HG03439 (cell line): ENCODE results near the gene SLC39A1.
"Not testable (repeated sequence)": the region's sequence is repeated elsewhere in the genome, so short reads cannot be mapped to it uniquely, and the experiment has no call there.

Experiments used
- ATAC-seq: cut with Tn5 transposase; IDR thresholded peaks from one replicate; pipeline ENCODE4 v1.9.1; 2021; ENCODE audit warnings: mild to moderate bottlenecking, moderate library complexity; ENCODE audit not compliant: unreplicated experiment

SLC39A1 gene

DNA sequence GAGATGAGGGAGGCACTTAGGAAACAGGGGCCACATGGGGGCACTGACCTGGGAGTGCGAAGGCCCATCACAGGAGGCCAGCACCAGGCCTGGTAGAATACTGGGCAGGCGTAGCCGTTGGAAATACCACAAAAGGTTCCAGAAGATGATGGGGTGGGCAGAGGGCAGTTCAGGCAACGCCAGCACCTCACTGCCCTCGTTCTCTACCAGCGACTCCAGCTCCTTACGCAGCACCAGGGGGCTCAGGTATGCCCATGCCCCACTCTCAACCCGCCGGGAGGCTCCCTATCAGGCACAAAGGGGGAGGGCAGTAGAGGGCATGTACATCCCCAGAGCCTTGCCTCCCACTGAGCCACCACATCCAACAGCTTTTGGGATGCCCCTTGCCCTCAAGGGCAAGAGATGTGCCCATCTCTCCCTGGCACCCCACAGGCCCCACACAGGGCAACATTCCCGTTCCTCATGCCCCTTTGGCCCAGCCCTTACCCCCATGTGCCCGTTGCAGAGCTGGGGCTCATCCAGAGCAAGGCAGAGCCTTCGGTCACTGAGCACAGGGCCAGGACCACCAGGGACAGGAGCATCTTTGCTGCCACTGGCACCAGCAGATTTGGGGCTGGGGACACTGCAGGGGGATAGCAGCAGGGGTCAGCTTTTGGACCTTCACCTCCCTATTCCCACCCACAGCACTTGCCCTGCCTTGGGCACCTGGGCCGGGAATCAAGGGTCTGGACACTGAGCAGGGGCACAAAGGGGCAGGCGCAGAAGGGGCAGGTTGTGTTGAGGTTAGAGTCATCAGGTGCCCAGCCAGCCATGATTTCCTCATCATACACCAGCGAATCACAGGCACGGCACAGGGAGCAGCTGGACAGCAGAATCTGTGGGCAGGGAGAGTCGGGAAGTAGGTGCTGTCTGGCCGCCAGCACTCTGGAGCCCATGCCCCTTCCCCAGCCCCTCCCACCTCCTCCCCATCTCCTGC, 30.9 kb downstream of the SLC39A1 start:
- ATAC-seq = no peak

DNA sequence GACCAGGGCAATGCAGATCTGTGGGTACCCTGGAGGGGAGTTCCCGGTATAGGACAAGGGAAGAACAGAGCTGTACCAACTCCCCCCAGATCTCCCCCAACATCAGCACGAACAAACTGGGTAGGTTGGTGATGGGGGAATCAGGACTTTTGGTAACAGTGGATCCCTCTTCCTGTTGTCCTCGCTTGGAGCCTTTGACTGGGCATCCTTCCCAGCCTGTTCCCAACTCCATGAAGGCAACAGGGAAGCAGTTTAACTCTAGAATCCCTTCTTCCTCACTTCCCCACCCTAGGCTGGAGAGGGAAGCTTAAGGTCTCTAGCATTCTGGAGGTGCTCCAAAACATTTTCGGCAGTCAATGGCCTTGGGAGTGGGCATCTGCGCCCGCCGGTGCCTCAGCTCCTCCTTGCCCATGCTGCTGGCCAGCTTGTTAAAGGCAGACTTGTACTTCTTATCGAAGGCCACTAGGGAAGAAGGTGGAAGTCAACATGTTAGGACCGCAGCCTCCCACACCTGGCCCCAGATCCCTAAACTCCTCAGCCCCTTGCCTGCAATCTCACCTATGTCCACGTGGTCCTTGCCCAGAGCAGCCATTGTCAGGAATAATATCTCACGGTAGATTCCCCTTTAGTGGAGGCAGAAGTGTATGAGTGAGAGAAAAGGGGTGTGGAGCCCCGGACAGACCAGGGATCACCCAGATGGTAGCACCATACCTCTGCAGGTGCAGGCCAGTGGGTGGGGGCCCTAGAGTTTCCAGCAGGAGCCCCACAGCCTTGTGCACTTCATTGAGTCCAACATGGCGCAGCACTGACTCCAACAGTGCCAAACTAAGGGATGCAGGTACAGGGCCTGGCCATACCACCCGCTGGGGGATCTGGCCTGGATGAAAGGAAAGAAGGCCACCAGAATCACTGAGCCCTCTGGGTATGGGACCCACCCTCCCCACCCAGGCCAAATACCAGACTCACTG, 33.1 kb downstream of the SLC39A1 start:
- no peak for ATAC-seq

DNA sequence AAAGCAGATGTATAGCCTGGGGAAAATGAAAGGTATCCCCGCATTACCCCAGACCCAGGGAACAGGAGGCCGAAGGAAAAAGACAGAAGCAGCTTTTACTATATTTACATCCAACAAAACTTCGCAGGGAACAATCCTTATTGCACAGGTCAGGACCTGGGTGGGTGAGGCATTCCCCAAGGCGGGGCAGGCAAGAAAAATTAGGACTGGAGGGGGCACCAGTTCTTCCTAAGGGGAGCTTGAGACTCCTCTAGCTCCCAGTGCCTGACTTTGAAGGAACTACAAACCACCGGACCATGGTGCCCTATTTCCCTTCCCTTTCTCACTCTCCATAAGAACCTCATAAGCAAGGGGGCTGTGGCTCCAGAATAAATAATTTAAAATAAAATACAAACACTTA, 33.9 kb downstream of the SLC39A1 start:
- ATAC-seq = no peak

DNA sequence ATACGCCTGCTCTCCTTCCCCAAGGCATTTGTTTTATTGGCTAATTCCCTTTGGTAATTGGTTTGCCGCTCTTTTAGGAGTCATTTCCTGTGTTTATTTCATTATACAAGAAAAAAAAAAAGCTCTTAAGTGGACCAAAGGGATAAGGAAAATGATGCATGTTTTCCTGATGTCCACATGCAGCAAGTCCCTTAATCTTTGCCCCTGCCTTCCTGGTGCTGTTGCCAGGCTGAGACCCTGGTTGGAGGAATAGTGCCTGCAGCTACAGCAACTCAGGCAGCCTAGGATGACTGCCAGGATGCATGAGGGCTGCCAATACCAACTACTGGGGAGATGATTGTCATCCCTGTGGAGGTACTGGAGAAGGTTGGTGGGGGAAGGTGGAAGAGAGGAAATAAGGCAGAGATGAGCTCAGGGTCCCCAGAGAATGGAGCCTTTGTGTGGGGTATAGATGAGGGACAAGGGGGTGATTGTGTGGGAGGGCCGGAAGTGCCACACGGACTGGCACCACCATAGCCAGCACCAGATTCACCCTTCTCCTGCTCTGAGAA, 34.5 kb downstream of the SLC39A1 start:
- ATAC-seq = no peak

DNA sequence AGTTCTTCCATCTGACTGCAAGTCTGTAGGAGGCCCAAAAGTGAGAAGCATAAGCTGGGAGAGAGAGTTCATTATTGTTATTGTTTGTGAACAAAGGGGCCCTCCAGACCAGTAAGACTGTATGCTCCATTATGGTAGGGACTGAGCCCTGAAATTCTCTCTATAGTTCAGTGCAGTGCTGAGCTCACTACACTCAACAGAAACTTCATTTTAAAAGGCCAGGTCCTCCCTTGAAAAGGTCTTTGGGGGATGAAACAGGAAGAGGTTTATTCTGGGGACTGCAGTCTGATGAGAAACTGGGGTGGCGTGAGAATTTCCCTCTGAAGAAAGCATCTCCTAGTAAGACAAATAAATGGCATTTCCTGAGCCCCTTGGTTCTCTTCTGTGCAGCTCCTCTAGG, 35.1 kb downstream of the SLC39A1 start:
- ATAC-seq = no peak

DNA sequence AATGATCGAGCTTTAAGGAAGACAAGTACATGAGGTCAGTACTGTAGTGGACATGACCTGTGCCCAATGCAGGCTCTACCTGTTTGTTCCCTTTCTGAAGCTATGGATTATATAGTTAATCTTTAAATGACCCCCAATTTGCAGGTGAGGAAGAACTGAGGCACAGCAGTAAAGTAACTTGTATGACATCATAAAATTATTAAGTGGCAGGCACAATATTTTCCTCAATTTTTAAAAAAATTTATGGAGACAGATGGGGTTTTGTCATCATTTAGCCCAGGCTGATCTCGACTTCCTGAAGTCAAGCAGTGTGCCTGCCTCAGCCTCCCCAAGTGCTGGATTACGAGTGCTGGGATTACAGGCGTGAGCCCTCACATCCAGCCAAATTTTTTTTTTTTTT, 36.9 kb downstream of the SLC39A1 start:
- no peak for ATAC-seq

DNA sequence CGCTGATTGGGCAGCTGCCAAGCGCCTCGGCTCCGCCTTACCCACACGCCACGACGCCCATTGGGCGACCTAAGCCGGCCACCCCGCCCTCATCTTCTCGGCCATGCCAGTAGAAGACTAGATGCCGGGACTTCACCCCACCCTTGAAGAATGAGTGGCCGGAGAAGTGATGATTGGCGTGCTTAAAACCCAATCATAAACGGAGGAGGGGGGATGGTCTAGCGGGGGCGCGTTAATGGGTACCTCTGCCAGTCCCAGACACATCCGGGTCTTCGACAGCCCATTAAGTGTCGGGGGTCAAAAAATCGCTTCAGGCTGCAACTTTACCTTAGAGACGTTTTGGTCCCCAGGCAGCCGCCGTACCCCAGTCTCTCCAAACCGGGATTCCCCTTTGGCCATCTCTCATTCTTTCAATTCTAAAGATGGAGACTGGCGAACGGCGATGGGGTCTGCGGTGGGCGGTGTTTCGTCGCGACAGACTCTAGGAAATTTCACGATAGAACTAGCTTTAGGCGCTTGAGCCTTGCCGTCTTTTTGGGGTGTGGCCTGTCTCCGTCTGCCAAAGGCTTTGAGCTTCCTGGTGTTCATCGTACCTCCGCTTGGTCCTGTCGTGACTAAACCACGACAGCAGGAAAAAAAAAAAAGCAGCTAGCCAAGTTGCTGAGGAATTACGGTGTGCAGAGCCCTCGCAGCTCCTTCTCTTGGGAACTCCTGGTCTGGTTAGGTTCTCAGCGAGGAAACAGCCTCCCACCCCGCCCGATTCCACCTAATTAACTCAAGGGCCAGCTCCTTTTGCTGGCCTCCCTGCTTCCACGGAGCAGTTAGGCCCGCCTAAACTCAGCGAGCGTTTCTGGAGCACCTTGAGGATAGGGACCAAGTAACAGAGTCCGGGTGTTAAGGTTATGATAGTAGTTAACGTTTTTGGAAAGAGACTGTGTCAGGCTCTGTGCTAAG, 40.1 kb downstream of the SLC39A1 start, which contains the start of gene GATAD2B:
GATAD2B (minus strand) TSS at position 1 of the 954 bp plus-strand sequence. CDS start 94,625 bp downstream, outside the sequence.
- ATAC-seq = peak; percentile 93

DNA sequence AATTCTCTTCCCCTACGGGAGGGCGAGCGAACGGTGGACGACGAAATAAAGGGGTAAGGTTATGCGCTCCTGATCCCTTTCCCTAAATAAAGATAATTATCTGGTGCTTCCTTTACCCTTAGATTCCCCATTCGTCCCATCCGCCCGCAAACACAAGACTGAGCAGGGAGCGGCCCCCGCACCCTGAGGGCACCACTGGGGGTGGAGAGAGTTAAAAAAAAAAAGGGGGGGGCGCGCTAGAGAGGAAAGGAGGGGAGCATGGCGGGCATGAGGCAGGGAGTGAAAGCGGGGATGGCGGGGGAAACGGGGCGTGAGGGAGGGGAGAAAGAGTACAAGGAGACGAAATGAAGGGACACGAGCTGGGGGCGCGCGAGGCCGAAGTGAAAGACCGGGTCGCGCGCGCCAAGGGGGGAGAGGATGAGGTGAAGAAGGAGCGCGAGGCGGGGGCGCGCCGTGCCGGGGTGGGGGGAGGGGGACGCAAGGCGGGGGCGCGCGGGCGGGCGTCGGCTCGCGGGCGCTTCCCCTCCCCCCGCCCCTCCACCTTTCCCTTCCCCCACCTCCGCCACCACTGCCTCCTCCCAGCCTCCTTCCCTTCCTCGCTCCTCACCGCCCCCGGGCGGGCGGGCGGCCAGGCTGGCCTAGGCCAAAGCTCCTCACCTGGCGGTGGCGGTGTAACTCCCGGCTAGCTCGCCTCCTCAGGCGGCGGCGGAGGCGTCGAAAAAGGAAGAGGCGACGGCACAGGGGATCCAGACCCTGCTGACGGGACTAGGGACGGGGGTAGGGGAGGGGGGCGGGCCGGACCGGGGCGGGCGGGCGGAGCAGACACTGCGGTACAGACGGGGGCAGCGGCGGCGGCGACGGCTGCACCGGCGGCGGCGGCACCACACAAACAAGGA, 41.0 kb downstream of the SLC39A1 start:
- peak; percentile 34 for ATAC-seq

DNA sequence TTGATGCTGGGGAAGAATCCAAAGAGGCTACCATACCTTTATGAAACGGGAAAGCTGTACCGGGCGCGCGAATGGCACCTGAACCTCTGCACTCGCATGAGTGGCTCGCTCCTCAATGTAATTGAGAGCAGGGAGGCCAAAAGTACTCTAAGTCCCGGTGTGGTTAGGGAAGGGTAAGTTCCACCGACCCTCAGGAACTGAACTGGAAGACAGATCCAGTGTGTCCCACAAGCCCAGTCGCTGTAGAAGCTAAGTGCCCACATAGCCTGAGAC, 41.6 kb downstream of the SLC39A1 start:
- no peak for ATAC-seq

DNA sequence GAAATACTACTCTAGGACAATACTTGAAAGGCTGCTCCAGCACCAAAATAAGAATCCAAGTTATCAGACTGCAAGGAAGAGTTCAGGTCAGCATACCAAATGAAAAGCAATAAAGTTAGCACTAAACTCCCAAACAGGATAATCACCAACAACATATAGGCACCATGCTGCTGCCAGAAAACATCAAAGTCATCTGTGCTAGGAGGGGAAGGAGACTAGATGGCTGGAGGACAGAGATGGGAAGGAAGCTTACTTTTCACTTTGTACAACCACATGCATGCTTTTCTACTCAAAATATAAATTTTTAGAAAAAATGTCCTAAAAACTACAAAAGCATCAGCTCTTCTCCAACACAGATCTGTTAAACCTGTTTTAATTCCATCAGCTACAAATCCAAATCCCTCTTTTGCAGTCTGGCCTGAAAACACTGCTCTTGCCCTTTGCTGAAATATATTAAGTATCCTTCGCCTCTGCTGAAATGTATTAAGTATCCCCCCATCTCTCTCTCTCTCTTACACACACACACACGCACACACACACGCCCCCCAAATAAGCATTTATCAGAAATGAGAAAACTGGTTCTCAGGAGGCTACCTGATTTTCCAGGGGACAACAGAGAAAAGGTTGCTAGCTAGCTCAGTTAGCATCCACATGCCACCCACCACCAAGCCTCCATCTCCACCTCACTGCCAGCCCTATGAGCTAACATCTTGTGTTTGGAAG, 42.1 kb downstream of the SLC39A1 start:
- no peak for ATAC-seq

DNA sequence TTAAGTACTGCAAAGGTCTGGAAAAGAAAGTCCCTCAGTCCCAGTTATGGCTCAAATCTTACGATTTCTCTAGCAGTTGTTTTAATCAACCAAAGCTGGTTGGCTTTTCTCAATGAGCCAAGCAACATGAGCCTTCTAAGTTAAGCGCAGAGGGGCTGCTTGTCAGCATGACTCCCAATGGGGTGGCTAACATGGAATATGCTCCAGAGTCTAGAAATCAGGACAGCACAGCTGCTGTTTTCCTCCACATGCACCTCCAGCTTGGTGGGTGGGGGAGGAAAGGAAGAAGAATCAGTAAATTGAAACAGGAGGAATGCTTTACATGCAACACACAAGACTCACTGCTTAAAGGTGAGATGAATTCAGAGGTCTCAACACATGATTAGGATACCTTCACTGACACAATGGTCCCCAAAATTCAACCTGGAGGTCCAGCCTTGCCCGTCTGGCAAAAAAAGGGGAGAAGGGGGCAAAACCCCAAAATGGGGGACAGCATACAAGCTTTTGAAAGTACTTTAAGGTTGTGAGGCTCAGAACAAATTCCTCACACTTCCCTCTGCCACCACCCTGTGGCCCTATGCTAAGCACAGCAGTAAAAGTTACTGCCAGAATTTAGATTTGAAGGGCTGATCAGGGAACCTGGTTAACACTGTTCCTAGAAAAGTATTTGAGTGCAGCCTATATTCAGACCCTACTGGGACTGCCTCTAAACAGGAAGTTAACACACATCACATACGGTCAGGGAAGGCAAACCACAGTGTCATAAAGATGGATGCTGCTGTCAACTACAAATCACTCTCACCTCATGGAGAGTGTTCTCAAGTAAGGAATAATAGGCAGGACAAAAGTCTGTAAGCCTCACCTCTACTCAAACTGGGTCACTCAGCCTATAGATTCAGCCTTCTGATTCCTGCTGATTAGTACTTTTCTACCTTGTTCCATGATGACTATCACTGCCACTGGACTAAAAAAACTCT, 43.2 kb downstream of the SLC39A1 start:
- ATAC-seq = no peak

DNA sequence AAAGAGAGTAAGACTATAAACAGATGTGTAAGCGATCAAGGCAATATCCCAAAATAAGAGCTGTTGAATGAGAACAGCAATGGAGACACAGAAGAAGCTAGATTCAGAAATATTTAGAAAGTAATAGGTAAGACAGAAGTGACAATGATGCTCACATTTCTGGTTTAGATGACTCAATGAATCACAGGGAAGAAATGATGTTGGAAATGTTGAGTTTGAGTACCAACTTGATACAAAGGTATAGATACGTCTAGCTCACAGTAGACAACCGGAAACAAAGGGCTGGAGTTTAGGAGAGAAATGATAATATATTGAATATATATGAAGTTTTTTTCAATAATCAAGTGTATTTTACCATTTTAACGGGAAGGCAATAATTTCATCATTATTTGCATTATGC, 47.0 kb downstream of the SLC39A1 start:
- ATAC-seq = no peak

DNA sequence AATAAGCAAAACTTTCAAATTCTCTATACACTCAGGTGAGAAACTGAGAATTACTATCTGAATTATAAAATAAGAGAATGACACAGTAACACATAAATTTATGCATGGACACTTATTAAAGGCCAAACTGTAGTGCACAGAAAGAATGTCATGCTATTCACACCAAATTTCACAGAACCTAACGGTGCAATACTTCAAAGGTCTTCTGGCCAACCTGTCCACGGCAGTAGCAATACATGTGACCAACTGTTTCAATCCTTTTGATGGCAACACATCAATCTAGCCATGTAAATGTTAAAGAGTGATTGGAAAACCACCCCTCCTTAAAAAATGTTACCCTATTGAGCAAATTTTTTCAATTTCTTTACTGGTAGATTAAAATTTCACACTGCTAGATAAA, 51.0 kb downstream of the SLC39A1 start:
- no peak for ATAC-seq

DNA sequence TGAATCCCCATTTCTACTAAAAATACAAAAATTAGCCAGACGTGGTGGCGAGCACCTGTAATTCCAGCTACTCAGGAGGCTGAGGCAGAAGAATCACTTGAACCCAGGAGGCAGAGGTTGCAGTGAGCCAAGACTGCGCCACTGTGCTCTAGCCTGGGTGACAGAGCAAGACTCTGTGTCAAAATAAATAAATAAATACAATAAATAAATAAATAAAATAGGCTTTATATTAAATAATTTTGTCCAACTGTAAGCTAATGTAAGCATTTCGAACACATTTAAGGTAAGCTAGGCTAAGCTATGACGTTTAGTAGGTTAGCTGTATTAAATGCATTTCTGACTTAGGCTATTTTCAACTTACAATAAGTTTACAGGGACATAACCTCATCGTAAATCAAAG, 52.8 kb downstream of the SLC39A1 start:
- ATAC-seq = not testable (repeated sequence)
